DOHH2 (cell line): Measurements from ENCODE around the gene MOB1B.
"Not testable (repeated sequence)": the region's sequence is repeated elsewhere in the genome, so short reads cannot be mapped to it uniquely, and the experiment has no call there.

Experiments
- H3F3A ChIP-seq: fragments of 200-600 bp; sonication (generic), shearing (Covaris generic); 2 replicates; pipeline ENCODE4 v1.6.0; 2016; ENCODE audit warnings: antibody characterized with exemption, mild to moderate bottlenecking; ENCODE audit not compliant: control insufficient read depth, insufficient read depth
- H3K27ac ChIP-seq: fragments of 200-600 bp; sonication (generic); 2 replicates; pipeline ENCODE4 v1.5.1; 2014; ENCODE audit warnings: low read depth, mild to moderate bottlenecking, low read length, moderate library complexity
- H3K27me3 ChIP-seq: fragments of 200-600 bp; sonication (generic); 2 replicates; pipeline ENCODE4 v1.6.1; 2014; ENCODE audit warnings: mild to moderate bottlenecking, low read length, mixed read lengths; ENCODE audit not compliant: control insufficient read depth
- H3K36me3 ChIP-seq: fragments of 200-600 bp; sonication (generic); 2 replicates; pipeline ENCODE4 v1.6.1; 2014; ENCODE audit warnings: mild to moderate bottlenecking, low read length, moderate library complexity, mixed read lengths; ENCODE audit not compliant: control insufficient read depth
- H3K4me1 ChIP-seq: fragments of 200-600 bp; sonication (generic); 2 replicates; pipeline ENCODE4 v1.6.1; 2014; ENCODE audit warnings: mild to moderate bottlenecking, low read length, mixed read lengths; ENCODE audit not compliant: control insufficient read depth
- H3K4me2 ChIP-seq: fragments of 200-600 bp; sonication (generic); 2 replicates; pipeline ENCODE4 v1.6.0; 2014; ENCODE audit warnings: mild to moderate bottlenecking, low read length, moderate library complexity
- H3K4me3 ChIP-seq: fragments of 200-600 bp; sonication (generic); 2 replicates; pipeline ENCODE4 v1.5.1; 2014; ENCODE audit warnings: mild to moderate bottlenecking, low read length, mixed read lengths
- H3K79me2 ChIP-seq: fragments of 200-600 bp; sonication (generic); 2 replicates; pipeline ENCODE4 v1.6.1; 2014; ENCODE audit warnings: mild to moderate bottlenecking, low read length, mixed read lengths; ENCODE audit not compliant: control insufficient read depth
- H3K9me2 ChIP-seq: fragments of 200-600 bp; sonication (generic); replicated peaks from 2 replicates; pipeline ENCODE4 v1.6.1; 2014; ENCODE audit warnings: mild to moderate bottlenecking, low read length, mixed read lengths; ENCODE audit not compliant: control insufficient read depth
- H3K9me3 ChIP-seq: fragments of 200-600 bp; sonication (generic); 2 replicates; pipeline ENCODE4 v1.6.1; 2014; ENCODE audit warnings: antibody characterized with exemption, low read length, mixed read lengths; ENCODE audit not compliant: control insufficient read depth, insufficient read depth
- H4K20me1 ChIP-seq: fragments of 200-600 bp; sonication (generic); 2 replicates; pipeline ENCODE4 v1.6.0; 2014; ENCODE audit warnings: low read depth, mild to moderate bottlenecking, antibody characterized with exemption, low read length, moderate library complexity; ENCODE audit not compliant: control insufficient read depth, insufficient read depth
- CTCF ChIP-seq: fragments of 200-600 bp; sonication (generic); IDR thresholded peaks from one replicate; pipeline ENCODE4 v1.5.1; 2014; ENCODE audit warnings: antibody characterized with exemption, mild to moderate bottlenecking, low read depth, low read length; ENCODE audit not compliant: poor library complexity, severe bottlenecking
- EZH2phosphoT487 ChIP-seq: fragments of 200-600 bp; sonication (generic); IDR thresholded peaks from 2 replicates; pipeline ENCODE4 v1.6.1; 2017; ENCODE audit warnings: borderline replicate concordance, mild to moderate bottlenecking, antibody characterized with exemption, low read length, moderate library complexity, mixed read lengths

Gene MOB1B

DNA sequence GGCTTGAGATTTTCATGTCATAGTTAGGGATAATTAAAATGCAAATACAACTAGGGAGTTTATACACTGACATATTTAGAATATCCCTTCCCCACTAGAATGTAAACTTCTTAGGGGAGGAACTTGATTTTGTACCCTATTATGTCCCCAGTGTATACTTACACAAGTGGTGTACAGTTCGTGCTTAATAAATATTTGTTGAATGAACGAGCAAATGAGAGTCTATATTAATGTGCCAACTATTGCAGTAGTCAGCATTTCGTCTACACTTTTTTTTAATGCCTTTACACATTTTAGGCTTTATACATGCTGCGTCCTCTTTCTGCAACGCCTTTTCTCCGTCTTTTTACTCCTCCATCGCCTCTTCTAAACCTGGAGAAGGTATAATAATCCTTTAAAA is 8.4 kb upstream of the MOB1B start:
- no peak for TF ChIP-seq EZH2phosphoT487
- no peak for TF ChIP-seq CTCF
- no peak overlapping the region for H3K27ac ChIP-seq

GRCh38 chr4:70895405-70895804 is 6.8 kb upstream of the MOB1B start:
- no peaks in the 10 kb centered on the region for H3K9me2 ChIP-seq
- no peaks in the 10 kb centered on the region for H3K79me2 ChIP-seq
- peaks cover 3% of the 10 kb centered on the region; the same call in 1 of the 2 replicates for H3F3A ChIP-seq
- H3K36me3 ChIP-seq: no peaks in the 10 kb centered on the region
- H4K20me1 ChIP-seq: no peaks in the 10 kb centered on the region
- H3K27ac ChIP-seq: no peak overlapping the region
- TF ChIP-seq CTCF: no peak
- H3K9me3 ChIP-seq: no peaks in the 10 kb centered on the region
- H3K27me3 ChIP-seq: no peaks in the 10 kb centered on the region
- peaks cover 7% of the 10 kb centered on the region; the same call in 1 of the 2 replicates for H3K4me1 ChIP-seq
- no peak overlapping the region for H3K4me3 ChIP-seq
- H3K4me2 ChIP-seq: no peak overlapping the region

More for the DNA sequence above, 8.4 kb upstream of the MOB1B start:
- Histone ChIP-seq H4K20me1 (no peaks in the 10 kb centered on the region), H3K79me2 (no peaks in the 10 kb centered on the region), H3K4me2 (no peak overlapping the region), H3K4me1 (peaks cover 7% of the 10 kb centered on the region; the same call in 1 of the 2 replicates), H3F3A (no peaks in the 10 kb centered on the region), H3K27me3 (no peaks in the 10 kb centered on the region), H3K9me3 (no peaks in the 10 kb centered on the region), H3K36me3 (no peaks in the 10 kb centered on the region), H3K9me2 (no peaks in the 10 kb centered on the region), H3K4me3 (no peak overlapping the region)

GRCh38 chr4:70895811-70896491 is 6.2 kb upstream of the MOB1B start:
- Histone ChIP-seq H3K4me2 (no peak overlapping the region), H3K27me3 (no peaks in the 10 kb centered on the region), H3K79me2 (no peaks in the 10 kb centered on the region)

DNA sequence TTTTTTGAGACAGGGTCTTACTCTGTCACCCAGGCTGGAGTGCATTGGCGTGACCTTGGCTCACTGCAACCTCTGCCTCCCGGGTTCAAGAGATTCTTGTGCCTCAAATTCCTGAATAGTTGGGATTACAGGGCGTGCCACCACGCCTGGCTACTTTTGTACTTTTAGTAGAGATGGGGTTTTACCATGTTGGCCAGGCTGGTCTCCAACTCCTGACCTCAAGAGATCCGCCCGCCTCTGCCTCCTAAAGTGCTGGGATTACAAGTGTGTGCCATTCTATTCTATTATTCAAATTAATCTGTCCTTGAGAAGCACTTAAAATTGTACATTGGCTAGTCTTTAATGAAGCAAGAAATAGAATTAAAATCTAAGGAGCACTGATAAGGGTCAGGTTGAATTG is 3.6 kb upstream of the MOB1B start:
- H3K36me3 ChIP-seq, H3K4me2 ChIP-seq, H3K27ac ChIP-seq, H3K27me3 ChIP-seq, H4K20me1 ChIP-seq, H3K9me2 ChIP-seq, H3K9me3 ChIP-seq, H3F3A ChIP-seq, H3K4me3 ChIP-seq: not testable (repeated sequence)
- peaks cover 17% of the 10 kb centered on the region for H3K79me2 ChIP-seq
- peaks cover 18% of the 10 kb centered on the region for H3K4me1 ChIP-seq

More at GRCh38 chr4:70895811-70896491, 6.2 kb upstream of the MOB1B start:
- Histone ChIP-seq H3K9me3 (no peaks in the 10 kb centered on the region), H3K9me2 (no peaks in the 10 kb centered on the region), H3K4me1 (peaks cover 7% of the 10 kb centered on the region; the same call in 1 of the 2 replicates), H3K36me3 (no peaks in the 10 kb centered on the region), H3K27ac (no peak overlapping the region), H4K20me1 (no peaks in the 10 kb centered on the region), H3F3A (peaks cover 3% of the 10 kb centered on the region; the same call in 1 of the 2 replicates), H3K4me3 (no peak overlapping the region)
- no peak for TF ChIP-seq CTCF
